Measurements from ENCODE around the gene CASP7.

The CASP7 gene

GRCh38 chr10:113665806-113666354 lies 13.8 kb upstream of the CASP7 start:
- DNase-seq: peak; percentile 82
- Histone ChIP-seq H3K27ac (ENCODE audit: low read length, poor library complexity, severe bottlenecking) (no peak overlapping the region), H3K18ac (ENCODE audit: low read depth in 1 of 2, low read length in 2 of 2) (no peak overlapping the region), H3K79me1 (replicated peaks; ENCODE audit: low read length, poor library complexity, severe bottlenecking) (no peaks in the 10 kb centered on the region), H3K27me3 (ENCODE audit: control insufficient read depth in 1 of 2, insufficient read depth in 1 of 2, low read length in 2 of 2) (peaks cover 5 to 6% of the 10 kb centered on the region in 2 experiments), H3K4me1 (ENCODE audit: control insufficient read depth, insufficient read depth, low read depth, low read length) (peaks cover 2% of the 10 kb centered on the region), H3K14ac (ENCODE audit: low read length in 2 of 2) (no peak overlapping the region), H2BK12ac (ENCODE audit: low read length in 2 of 2) (no peak overlapping the region), H3K4me3 (ENCODE audit: insufficient read depth in 1 of 2, low read depth in 1 of 2, low read length in 2 of 2) (peak overlapping the region in 1 of 2 experiments; percentile 40), H3K23ac (ENCODE audit: low read length in 2 of 2) (no peak overlapping the region), H2AFZ (ENCODE audit: low read depth, low read length) (no peak overlapping the region), H3K9ac (ENCODE audit: low read length) (no peak overlapping the region), H3K36me3 (ENCODE audit: control insufficient read depth in 1 of 2, insufficient read depth in 2 of 2, low read depth in 1 of 2, low read length in 2 of 2) (no peaks in the 10 kb centered on the region), H2AK5ac (ENCODE audit: low read length, severe bottlenecking) (no peak overlapping the region), H4K91ac (ENCODE audit: low read length) (no peak overlapping the region), H2BK15ac (ENCODE audit: low read depth, poor library complexity, severe bottlenecking) (no peak overlapping the region), H4K8ac (ENCODE audit: low read length) (no peak overlapping the region), H3K4ac (ENCODE audit: low read depth in 1 of 2, low read length in 2 of 2) (no peak overlapping the region), H3K9me3 (ENCODE audit: control insufficient read depth, low read length) (peaks cover 3% of the 10 kb centered on the region), H2BK120ac (ENCODE audit: low read depth, low read length) (no peak overlapping the region), H2BK5ac (ENCODE audit: low read depth, low read length, poor library complexity, severe bottlenecking) (no peak overlapping the region), H3K4me2 (ENCODE audit: low read length, poor library complexity, severe bottlenecking) (no peak overlapping the region)
- 67% methylated on average over 6 of the region's 6 CpGs for WGBS

- Histone ChIP-seq H2BK120ac (ENCODE audit: low read depth, low read length) (no peak overlapping the region), H2BK5ac (ENCODE audit: low read depth, low read length, poor library complexity, severe bottlenecking) (no peak overlapping the region), H3K27ac (ENCODE audit: low read length, poor library complexity, severe bottlenecking) (no peak overlapping the region), H2BK12ac (ENCODE audit: low read length in 2 of 2) (peak overlapping the region in 1 of 2 experiments; percentile 31), H3K9me3 (ENCODE audit: control insufficient read depth, low read length) (peaks cover 3% of the 10 kb centered on the region), H3K4me1 (ENCODE audit: control insufficient read depth, insufficient read depth, low read depth, low read length) (peaks cover 2% of the 10 kb centered on the region), H2AFZ (ENCODE audit: low read depth, low read length) (no peak overlapping the region), H4K91ac (ENCODE audit: low read length) (no peak overlapping the region), H3K4me3 (ENCODE audit: insufficient read depth in 1 of 2, low read depth in 1 of 2, low read length in 2 of 2) (peak overlapping the region in 1 of 2 experiments; percentile 40), H3K36me3 (ENCODE audit: control insufficient read depth in 1 of 2, insufficient read depth in 2 of 2, low read depth in 1 of 2, low read length in 2 of 2) (no peaks in the 10 kb centered on the region), H3K14ac (ENCODE audit: low read length in 2 of 2) (no peak overlapping the region), H2AK5ac (ENCODE audit: low read length, severe bottlenecking) (no peak overlapping the region), H3K4ac (ENCODE audit: low read depth in 1 of 2, low read length in 2 of 2) (no peak overlapping the region), H3K27me3 (ENCODE audit: control insufficient read depth in 1 of 2, insufficient read depth in 1 of 2, low read length in 2 of 2) (peaks cover 6 to 9% of the 10 kb centered on the region in 2 experiments), H3K18ac (ENCODE audit: low read depth in 1 of 2, low read length in 2 of 2) (no peak overlapping the region), H3K23ac (ENCODE audit: low read length in 2 of 2) (no peak overlapping the region), H3K79me1 (replicated peaks; ENCODE audit: low read length, poor library complexity, severe bottlenecking) (no peaks in the 10 kb centered on the region), H3K9ac (ENCODE audit: low read length) (no peak overlapping the region), H2BK15ac (ENCODE audit: low read depth, poor library complexity, severe bottlenecking) (no peak overlapping the region), H4K8ac (ENCODE audit: low read length) (no peak overlapping the region), H3K4me2 (ENCODE audit: low read length, poor library complexity, severe bottlenecking) (no peak overlapping the region)
- peak; percentile 42 for DNase-seq
- 51% methylated on average over 4 of the region's 5 CpGs for WGBS
These were observed 12.9 kb upstream of the CASP7 start for GRCh38 chr10:113666682-113667252.

- Histone ChIP-seq H2BK12ac (ENCODE audit: low read length in 2 of 2) (peak overlapping the region; percentile 6 to 83), H3K4me2 (ENCODE audit: low read length, poor library complexity, severe bottlenecking) (peak overlapping the region; percentile 72), H3K36me3 (ENCODE audit: control insufficient read depth in 1 of 2, insufficient read depth in 2 of 2, low read depth in 1 of 2, low read length in 2 of 2) (peaks cover 0 to 15% of the 10 kb centered on the region in 2 experiments), H3K27ac (ENCODE audit: low read length, poor library complexity, severe bottlenecking) (peak overlapping the region; percentile 83), H3K4me1 (ENCODE audit: control insufficient read depth, insufficient read depth, low read depth, low read length) (peaks cover 8% of the 10 kb centered on the region), H2BK15ac (ENCODE audit: low read depth, poor library complexity, severe bottlenecking) (no peak overlapping the region), H2AFZ (ENCODE audit: low read depth, low read length) (peak overlapping the region; percentile 89), H3K23ac (ENCODE audit: low read length in 2 of 2) (peak overlapping the region; percentile 0 to 99), H3K18ac (ENCODE audit: low read depth in 1 of 2, low read length in 2 of 2) (peak overlapping the region; percentile 96 to 99), H3K9ac (ENCODE audit: low read length) (peak overlapping the region; percentile 97), H4K91ac (ENCODE audit: low read length) (peak overlapping the region; percentile 98), H3K27me3 (ENCODE audit: control insufficient read depth in 1 of 2, insufficient read depth in 1 of 2, low read length in 2 of 2) (no peaks in the 10 kb centered on the region), H4K8ac (ENCODE audit: low read length) (peak overlapping the region; percentile 94), H3K14ac (ENCODE audit: low read length in 2 of 2) (peak overlapping the region in 1 of 2 experiments; percentile 99), H3K9me3 (ENCODE audit: control insufficient read depth, low read length) (peaks cover 3% of the 10 kb centered on the region), H3K4me3 (ENCODE audit: insufficient read depth in 1 of 2, low read depth in 1 of 2, low read length in 2 of 2) (peak overlapping the region; percentile 94 to 99), H3K79me1 (replicated peaks; ENCODE audit: low read length, poor library complexity, severe bottlenecking) (peaks cover 4% of the 10 kb centered on the region), H2BK120ac (ENCODE audit: low read depth, low read length) (peak overlapping the region; percentile 90), H3K4ac (ENCODE audit: low read depth in 1 of 2, low read length in 2 of 2) (peak overlapping the region; percentile 62 to 71), H2AK5ac (ENCODE audit: low read length, severe bottlenecking) (no peak overlapping the region), H2BK5ac (ENCODE audit: low read depth, low read length, poor library complexity, severe bottlenecking) (peak overlapping the region; percentile 96)
- DNase-seq: peak; percentile 71
- WGBS: 7% methylated on average over 25 of the region's 28 CpGs
These were observed 739 bp downstream of the CASP7 start for GRCh38 chr10:113680190-113681111.

All from mesenchymal stem cell (in vitro differentiated cells and primary cell).